ENCODE measurements around the gene SLC1A3. TPM values are rescaled to one million over a fixed set of nuclear protein-coding genes. Genes with fewer than 3 reads are reported as not detected.

The SLC1A3 gene
- total and polyA plus RNA-seq, 2 donors (not counting 1 experiment from before 2014, with no cell fraction given): 0.37 TPM; not detected in 1

DNA sequence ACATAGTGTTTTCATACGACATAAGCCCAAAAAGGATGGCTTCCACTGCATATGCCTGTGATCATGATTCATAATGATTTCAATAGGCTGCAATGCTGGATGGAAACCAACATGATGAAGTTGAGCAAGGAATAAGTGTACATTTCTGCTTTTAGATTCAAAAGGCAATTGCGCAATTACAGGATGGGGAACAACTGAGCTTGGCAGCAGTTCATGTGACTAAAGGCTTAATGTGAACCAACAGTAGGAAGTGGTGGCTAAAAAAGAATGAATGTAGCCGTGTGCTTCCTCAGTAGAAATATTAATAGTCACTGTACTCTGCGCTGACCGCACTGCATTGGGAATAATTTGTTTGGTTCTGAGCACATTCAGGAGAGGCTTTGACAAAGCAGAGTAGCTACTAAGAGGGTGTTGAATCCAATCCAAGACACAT lies 51.2 kb downstream of the SLC1A3 start:
- Histone ChIP-seq H3K9ac (ENCODE audit: low read length) (no peak overlapping the region), H2AFZ (ENCODE audit: insufficient read depth, low read depth, low read length, poor library complexity, severe bottlenecking) (no peak overlapping the region)
- DNase-seq: no peak

DNA sequence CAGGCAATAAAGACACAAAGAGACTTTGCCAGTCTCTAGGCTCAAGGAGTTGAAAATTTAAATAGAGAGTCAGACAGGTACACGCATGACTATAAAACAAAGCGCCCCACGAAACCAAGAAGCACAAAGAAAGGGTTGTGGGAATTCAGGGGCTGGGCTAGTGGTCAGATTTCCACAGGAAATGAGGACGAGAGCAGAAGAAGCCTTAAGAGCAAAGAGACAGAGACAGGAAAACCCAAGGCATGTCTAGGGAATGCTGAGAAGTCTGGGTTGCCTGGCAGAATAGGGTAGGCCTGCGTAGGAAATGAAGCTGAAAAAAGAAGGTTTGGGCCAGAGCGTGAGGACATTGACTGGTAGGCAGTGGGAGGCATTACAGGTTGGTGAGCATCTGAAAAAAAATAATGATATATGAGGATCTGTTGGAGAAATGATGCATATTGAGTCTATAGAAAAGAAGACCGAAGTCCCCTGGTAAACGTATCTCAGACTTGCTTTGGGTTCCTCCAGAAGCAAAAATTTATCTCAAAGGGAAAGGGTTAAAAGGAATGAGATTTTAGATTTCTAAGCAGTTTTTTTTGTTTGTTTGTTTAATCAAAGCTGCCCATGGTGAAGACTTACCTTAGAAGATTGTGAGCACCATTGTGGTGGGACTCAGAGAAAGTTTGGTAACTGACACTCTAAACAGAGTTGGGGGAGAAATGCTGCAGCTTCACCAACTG lies 51.8 kb downstream of the SLC1A3 start:
- H3K36me3 ChIP-seq (replicated peaks in 1 of 2; ENCODE audit: control extremely low read depth in 1 of 2, control insufficient read depth in 1 of 2, extremely low read depth in 1 of 2, insufficient read depth in 2 of 2, low read length in 1 of 2): no peaks in the 10 kb centered on the region
- peaks cover 0 to 8% (median 5%) of the 10 kb centered on the region in 4 experiments for H3K27me3 ChIP-seq (replicated peaks in 1 of 4; ENCODE audit: control extremely low read depth in 1 of 4, control insufficient read depth in 3 of 4, insufficient read depth in 4 of 4, low read length in 3 of 4)
- H3K27me3 Mint-ChIP-seq: peaks cover 26% of the 10 kb centered on the region
- H3K4me1 Mint-ChIP-seq: no peaks in the 10 kb centered on the region
- no peaks in the 10 kb centered on the region for H3K79me2 ChIP-seq (ENCODE audit: control insufficient read depth, insufficient read depth, low read length)
- H3K27ac Mint-ChIP-seq: no peak overlapping the region
- intact Hi-C loops (cut with micrococcal nuclease): no loop called here
- H3K4me3 ChIP-seq (ENCODE audit: control extremely low read depth in 1 of 5, extremely low read depth in 1 of 5, insufficient read depth in 1 of 5, low read depth in 2 of 5, low read length in 4 of 5): no peak overlapping the region
- H3K9me3 ChIP-seq (ENCODE audit: control extremely low read depth in 1 of 3, control insufficient read depth in 2 of 3, insufficient read depth in 1 of 3, low read length in 2 of 3): no peaks in the 10 kb centered on the region
- CTCF ChIA-PET: no interaction called here
- no peak overlapping the region for H3K4me2 ChIP-seq (replicated peaks; ENCODE audit: low read depth, low read length, poor library complexity, severe bottlenecking)
- ATAC-seq (ENCODE audit: low read depth) (no peak), DNase-seq (no peak)
- no peaks in the 10 kb centered on the region for H4K20me1 ChIP-seq (ENCODE audit: control insufficient read depth, insufficient read depth, low read length, poor library complexity, severe bottlenecking)
- H3K27ac ChIP-seq (ENCODE audit: low read length in 2 of 2): no peak overlapping the region
- TF ChIP-seq EZH2 (IDR thresholded peaks at IDR 0.05; ENCODE audit: borderline replicate concordance, insufficient read depth, low read depth, low read length, poor library complexity, severe bottlenecking): no peak
- TF ChIP-seq, protein P1, sequence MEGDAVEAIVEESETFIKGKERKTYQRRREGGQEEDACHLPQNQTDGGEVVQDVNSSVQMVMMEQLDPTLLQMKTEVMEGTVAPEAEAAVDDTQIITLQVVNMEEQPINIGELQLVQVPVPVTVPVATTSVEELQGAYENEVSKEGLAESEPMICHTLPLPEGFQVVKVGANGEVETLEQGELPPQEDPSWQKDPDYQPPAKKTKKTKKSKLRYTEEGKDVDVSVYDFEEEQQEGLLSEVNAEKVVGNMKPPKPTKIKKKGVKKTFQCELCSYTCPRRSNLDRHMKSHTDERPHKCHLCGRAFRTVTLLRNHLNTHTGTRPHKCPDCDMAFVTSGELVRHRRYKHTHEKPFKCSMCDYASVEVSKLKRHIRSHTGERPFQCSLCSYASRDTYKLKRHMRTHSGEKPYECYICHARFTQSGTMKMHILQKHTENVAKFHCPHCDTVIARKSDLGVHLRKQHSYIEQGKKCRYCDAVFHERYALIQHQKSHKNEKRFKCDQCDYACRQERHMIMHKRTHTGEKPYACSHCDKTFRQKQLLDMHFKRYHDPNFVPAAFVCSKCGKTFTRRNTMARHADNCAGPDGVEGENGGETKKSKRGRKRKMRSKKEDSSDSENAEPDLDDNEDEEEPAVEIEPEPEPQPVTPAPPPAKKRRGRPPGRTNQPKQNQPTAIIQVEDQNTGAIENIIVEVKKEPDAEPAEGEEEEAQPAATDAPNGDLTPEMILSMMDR (IDR thresholded peaks at IDR 0.05): no peak
- H2AFZ ChIP-seq (ENCODE audit: insufficient read depth, low read depth, low read length, poor library complexity, severe bottlenecking): no peak overlapping the region
- 73% methylated on average over 6 of the region's 8 CpGs for WGBS (ENCODE audit: insufficient coverage)
- no peak overlapping the region for H3K9ac ChIP-seq (ENCODE audit: low read length)
- no peaks in the 10 kb centered on the region for H3K4me1 ChIP-seq (ENCODE audit: control insufficient read depth in 2 of 2, insufficient read depth in 2 of 2, low read length in 2 of 2)
- H3K9me3 Mint-ChIP-seq (ENCODE audit: insufficient read depth): no peaks in the 10 kb centered on the region
- POLR2A ChIA-PET: no interaction called here
- no peak overlapping the region for H3K4me3 Mint-ChIP-seq

More for the DNA sequence above, 51.2 kb downstream of the SLC1A3 start:
- WGBS (ENCODE audit: insufficient coverage): 18% methylated on average over 1 of the region's 5 CpGs
- H3K4me1 ChIP-seq (ENCODE audit: control insufficient read depth in 2 of 2, insufficient read depth in 2 of 2, low read length in 2 of 2): no peaks in the 10 kb centered on the region
- no peak overlapping the region for H3K4me3 ChIP-seq (ENCODE audit: control extremely low read depth in 1 of 5, extremely low read depth in 1 of 5, insufficient read depth in 1 of 5, low read depth in 2 of 5, low read length in 4 of 5)
- Mint-ChIP-seq H3K4me3 (no peak overlapping the region), H3K27ac (no peak overlapping the region), H3K27me3 (peaks cover 29% of the 10 kb centered on the region), H3K4me1 (no peaks in the 10 kb centered on the region), H3K9me3 (ENCODE audit: insufficient read depth) (no peaks in the 10 kb centered on the region)
- no peaks in the 10 kb centered on the region for H3K9me3 ChIP-seq (ENCODE audit: control extremely low read depth in 1 of 3, control insufficient read depth in 2 of 3, insufficient read depth in 1 of 3, low read length in 2 of 3)
- ATAC-seq (ENCODE audit: low read depth): no peak
- no peaks in the 10 kb centered on the region for H4K20me1 ChIP-seq (ENCODE audit: control insufficient read depth, insufficient read depth, low read length, poor library complexity, severe bottlenecking)
- ChIA-PET CTCF (no interaction called here), POLR2A (no interaction called here)
- H3K27ac ChIP-seq (ENCODE audit: low read length in 2 of 2): no peak overlapping the region
- no peaks in the 10 kb centered on the region for H3K36me3 ChIP-seq (replicated peaks in 1 of 2; ENCODE audit: control extremely low read depth in 1 of 2, control insufficient read depth in 1 of 2, extremely low read depth in 1 of 2, insufficient read depth in 2 of 2, low read length in 1 of 2)
- H3K4me2 ChIP-seq (replicated peaks; ENCODE audit: low read depth, low read length, poor library complexity, severe bottlenecking): no peak overlapping the region
- intact Hi-C loops (cut with micrococcal nuclease): no loop called here
- no peaks in the 10 kb centered on the region for H3K79me2 ChIP-seq (ENCODE audit: control insufficient read depth, insufficient read depth, low read length)
- no peak for TF ChIP-seq EZH2 (IDR thresholded peaks at IDR 0.05; ENCODE audit: borderline replicate concordance, insufficient read depth, low read depth, low read length, poor library complexity, severe bottlenecking)
- TF ChIP-seq, protein P1 (IDR thresholded peaks at IDR 0.05): no peak
- H3K27me3 ChIP-seq (replicated peaks in 1 of 4; ENCODE audit: control extremely low read depth in 1 of 4, control insufficient read depth in 3 of 4, insufficient read depth in 4 of 4, low read length in 3 of 4): peaks cover 0 to 8% (median 5%) of the 10 kb centered on the region in 4 experiments

Measured in B cell (primary cell).